NCI-H1417 treated with DMSO at 0.1 percent for 48 hours (cell line): Measurements from ENCODE around the gene KCNIP3.

ENCODE experiments used
- DNase-seq: peaks from one replicate; lab custom pipeline; 2025; lab: John Stamatoyannopoulos, UW

Gene KCNIP3

DNA sequence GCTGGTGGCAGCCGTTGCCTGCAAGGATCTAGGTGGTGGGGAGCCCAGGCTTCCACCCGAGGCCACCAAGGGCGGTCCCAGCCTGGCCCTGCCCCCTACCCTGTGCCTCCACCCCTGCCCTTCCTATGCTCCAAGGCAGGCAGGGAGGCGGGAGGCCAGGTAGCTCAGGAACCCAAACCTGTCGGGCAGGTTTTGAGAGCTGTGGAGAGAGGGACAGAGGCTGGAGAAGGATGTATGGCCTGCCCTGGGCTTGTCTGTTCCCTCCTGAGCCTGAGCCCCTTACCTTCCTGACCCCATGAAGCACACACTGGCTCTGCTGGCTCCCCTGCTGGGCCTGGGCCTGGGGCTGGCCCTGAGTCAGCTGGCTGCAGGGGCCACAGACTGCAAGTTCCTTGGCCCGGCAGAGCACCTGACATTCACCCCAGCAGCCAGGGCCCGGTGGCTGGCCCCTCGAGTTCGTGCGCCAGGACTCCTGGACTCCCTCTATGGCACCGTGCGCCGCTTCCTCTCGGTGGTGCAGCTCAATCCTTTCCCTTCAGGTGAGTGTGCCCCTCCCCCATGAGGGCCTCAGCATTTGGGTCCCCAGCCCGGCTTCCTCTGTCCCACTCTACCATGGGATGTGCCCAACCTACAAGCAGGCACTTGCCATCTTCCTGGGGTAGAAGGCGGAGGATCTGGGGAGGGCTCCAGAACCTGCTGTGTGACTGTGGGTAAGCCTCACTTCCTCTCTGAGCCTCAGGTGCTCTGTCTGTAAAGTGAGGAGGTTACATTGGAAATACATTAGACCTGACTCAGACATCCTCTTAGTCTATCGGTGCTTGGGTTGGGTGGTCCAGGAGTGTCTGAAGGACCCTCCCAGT lies 22.6 kb upstream of the KCNIP3 start, which contains the start of gene PROM2:
Gene PROM2, plus strand, starts transcription at position 159 of the 860 bp plus-strand sequence. Its CDS starts 137 bp downstream, at position 296.
- no peak for DNase-seq

DNA sequence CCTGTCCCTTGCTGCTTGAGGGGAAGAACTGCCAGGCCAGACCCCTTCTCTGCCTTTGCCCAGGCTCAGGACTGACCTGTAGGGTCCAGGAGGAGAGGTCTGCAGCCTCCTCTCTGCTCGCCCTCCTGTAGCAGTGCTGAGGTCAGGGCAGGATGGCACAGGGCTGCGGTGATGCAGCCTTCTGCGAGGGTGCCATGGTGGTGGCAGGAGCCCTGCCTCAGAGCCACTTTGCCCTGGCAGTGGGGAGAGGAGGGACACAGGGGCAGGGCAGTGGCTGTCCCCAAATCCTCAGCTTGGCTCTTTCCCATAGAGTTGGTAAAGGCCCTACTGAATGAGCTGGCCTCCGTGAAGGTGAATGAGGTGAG lies 22.0 kb upstream of the KCNIP3 start:
- no peak for DNase-seq

DNA sequence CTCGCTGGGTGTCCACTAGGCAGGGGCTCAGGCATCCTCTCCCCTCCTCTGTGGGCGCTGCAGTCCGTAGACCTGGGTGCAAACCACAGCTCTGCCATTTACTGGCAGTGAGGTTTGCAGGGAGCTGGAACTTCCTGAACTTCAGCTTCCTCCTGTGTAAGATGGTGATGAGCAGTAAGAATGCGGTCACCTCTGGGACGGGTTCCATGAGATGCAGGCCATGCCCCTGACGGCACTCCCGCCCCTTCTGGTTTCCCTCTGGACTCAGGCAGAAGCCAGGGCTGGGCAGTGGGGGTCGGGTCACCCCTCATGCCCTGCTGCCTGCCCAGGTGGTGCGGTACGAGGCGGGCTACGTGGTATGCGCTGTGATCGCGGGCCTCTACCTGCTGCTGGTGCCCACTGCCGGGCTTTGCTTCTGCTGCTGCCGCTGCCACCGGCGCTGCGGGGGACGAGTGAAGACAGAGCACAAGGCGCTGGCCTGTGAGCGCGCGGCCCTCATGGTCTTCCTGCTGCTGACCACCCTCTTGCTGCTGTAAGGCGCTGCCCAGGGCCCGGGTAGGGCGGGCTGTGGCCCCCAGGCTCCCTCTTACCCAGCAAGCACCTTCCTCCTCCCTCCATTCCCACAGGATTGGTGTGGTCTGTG lies 21.4 kb upstream of the KCNIP3 start:
- DNase-seq: no peak

DNA sequence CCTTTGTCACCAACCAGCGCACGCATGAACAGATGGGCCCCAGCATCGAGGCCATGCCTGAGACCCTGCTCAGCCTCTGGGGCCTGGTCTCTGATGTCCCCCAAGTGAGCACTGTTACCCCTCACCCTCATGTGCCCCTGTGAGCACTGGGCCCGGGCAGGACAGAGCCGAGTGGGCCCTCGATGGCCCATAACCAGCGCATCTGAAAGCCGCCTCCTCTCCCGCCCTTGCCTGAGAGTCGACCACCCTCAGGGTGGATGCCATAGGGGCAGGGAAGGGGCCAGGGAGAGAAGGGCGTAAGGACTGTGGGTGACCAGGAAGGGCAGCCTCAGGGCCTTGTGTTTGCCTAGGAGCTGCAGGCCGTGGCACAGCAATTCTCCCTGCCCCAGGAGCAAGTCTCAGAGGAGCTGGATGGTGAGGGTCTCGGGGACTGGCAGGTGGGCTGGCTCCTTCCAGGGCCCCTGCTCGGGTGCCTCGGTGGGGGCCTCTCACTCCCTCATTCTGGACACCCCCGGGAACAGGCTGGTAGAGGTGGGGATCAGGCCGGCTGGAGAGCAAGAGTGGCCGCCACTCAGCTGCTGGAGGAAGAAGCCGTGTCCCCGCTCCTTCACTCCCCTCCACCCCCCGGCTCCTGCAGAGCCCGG lies 20.8 kb upstream of the KCNIP3 start:
- no peak for DNase-seq

DNA sequence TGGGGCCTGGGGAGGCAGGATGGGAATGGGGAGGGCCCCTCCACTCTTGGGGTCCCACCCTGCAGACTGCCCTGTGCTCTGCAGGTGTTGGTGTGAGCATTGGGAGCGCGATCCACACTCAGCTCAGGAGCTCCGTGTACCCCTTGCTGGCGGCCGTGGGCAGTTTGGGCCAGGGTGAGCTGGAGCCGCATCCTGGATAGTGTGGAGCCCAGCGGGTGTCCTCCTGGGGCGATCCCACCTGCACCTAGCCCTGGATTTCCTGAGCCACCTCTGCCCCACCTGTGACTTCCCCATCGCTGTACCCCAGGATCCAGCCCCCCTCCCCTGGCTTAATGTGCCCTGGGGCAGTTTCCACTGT lies 20.3 kb upstream of the KCNIP3 start:
- DNase-seq: no peak

DNA sequence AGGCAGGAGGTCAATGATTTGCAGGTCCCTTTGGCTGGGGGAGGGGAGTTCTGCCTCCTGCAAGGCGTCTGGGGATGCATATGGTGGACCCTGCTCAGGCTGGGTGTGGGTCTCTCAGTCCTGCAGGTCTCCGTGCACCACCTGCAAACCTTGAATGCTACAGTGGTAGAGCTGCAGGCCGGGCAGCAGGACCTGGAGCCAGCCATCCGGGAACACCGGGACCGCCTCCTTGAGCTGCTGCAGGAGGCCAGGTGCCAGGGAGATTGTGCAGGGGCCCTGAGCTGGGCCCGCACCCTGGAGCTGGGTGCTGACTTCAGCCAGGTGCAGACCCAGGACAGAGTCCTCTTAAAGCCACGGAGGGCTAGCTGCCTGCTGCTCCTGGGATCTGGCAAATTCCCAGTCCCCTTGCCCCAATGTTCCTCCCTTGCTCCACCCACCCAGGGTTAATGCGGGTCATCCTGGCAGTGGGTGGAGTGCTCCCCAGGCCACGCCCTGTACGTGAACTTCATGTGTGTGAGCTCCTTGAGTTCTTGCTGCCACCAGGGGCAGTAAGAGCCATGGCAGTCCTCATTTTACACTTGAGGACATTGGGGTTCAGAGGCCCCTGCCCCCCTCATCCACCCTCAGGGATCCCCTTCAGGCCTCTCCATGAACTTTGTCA lies 19.8 kb upstream of the KCNIP3 start:
- DNase-seq: no peak

DNA sequence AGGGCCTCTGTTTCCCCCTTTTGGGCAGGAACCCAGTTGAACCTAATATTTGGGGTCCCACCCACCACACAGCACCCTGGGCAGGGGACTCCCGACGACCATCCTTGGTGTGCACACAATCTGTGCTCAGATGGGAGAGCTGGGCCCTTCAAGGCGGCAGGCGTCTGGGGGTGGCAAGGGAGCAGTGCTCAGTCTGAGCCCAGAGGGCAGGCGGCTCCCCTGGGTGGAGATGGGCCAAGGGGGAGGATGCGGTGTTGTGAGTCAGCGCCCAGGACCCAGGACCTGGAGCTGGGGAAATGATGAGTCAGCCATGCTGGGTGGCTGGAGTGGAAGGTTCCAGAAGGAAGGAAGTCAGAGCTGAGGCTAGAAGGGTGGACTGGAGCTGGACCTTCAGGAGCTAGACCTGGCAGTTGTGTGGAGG lies 19.1 kb upstream of the KCNIP3 start:
- DNase-seq: no peak

DNA sequence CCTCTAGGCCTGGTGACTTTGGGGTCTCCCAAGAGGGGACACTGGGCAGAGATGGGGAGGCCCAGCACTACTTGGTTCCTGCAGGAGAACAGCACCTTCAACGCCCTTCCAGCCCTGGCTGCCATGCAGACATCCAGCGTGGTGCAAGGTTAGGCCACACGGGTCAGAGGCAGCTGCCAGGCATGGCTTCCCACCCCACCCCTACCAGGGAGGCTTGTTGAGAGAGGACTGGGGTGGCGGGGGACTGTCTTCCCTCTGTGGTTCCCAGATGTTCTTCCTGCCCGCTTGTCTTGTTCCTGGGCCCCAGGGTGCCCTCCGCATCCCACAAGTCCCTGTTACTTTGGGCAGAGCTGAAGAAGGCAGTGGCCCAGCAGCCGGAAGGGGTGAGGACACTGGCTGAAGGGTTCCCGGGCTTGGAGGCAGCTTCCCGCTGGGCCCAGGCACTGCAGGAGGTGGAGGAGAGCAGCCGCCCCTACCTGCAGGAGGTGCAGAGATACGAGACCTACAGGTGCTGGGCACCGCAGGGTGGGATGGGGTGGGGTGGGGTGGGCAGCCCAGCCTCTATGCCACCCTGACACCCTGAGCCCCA lies 18.4 kb upstream of the KCNIP3 start:
- DNase-seq: no peak

DNA sequence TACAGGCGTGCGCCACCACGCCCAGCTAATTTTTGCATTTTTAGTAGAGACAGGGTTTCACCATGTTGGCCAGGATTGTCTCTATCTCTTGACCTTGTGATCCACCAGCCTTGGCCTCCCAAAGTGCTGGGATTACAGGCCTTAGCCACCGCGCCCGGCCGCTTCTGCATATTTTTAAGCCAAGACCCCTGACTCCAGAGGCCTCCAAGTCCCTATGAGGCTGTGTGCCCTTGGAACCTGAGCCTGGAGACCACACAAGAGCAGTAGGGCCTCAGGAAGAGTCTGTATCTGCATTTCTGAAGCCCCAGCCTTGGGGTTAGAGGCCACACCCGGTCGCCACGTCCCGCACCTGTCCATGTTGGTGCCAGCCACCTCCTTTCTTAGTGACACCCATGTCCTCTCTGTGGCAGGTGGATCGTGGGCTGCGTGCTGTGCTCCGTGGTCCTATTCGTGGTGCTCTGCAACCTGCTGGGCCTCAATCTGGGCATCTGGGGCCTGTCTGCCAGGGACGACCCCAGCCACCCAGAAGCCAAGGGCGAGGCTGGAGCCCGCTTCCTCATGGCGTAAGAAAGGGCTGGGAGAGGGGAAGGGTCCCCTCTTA lies 17.6 kb upstream of the KCNIP3 start:
- DNase-seq: no peak

DNA sequence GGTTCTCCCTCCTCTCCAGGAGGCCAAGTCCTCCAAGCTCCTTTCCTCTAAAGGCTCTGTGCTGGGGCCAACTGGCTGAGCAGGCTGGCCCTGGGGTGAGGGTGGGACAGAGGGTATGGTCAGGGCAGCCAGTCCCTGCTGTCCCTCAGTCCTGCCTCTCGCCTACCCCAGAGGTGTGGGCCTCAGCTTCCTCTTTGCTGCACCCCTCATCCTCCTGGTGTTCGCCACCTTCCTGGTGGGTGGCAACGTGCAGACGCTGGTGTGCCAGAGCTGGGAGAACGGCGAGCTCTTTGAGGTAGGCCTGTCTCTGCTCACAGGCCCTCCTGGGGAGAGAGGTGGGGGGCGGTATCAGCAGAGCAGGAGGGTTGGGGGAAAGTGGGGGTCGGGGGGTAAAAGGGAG lies 16.1 kb upstream of the KCNIP3 start:
- DNase-seq: no peak

DNA sequence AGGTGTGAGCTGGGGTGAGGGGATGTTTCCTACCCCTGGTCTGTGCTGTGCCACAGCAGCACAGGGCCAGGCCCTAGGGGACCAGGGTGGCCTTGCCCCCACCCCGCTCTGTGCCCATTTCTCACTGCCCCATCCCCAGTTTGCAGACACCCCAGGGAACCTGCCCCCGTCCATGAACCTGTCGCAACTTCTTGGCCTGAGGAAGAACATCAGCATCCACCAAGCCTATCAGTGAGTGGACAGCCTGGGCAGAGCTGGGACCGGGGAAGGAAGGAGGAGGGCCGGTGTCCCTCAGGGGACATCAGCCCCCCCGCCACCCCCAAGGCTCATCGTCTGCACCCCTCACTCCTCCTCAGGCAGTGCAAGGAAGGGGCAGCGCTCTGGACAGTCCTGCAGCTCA lies 15.4 kb upstream of the KCNIP3 start:
- DNase-seq: no peak

DNA sequence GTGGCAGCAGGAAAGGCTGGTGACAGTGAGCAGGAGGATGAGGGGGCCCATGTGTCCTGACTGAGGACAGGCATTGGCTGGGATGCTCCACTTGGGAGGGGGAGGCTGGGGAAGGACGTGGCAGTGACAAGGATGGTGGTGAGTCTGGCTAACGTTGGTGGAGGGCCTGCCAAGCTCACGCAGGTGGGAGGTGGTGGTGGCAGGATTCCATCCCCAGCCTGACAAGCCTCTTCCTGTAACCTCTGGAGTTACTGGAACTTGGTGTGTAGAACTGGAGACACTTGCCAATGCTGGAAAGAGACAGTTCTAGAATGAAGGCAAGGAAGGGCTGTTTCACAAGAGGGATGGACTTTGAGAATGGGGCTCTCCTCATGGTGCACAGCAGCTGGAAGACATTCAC lies 14.7 kb upstream of the KCNIP3 start:
- no peak for DNase-seq

DNA sequence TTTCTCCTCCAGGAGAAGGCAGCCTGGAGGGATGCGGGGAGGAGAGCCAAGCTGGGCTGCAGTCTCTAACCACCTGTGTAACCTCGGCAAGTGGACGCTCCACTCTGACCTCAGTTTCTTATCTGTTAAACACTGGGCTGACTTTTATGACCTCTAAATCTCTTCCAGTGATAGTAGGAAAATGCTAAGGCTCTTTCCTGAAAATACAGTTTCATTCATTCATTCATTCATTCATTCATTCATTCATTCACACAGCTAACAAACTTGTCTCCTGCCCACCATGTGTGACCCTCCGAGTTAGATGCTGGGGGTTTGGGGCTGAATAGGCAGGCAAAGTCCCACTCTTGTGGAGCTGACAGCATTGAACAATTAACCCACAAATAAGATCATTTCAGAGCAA lies 13.6 kb upstream of the KCNIP3 start:
- DNase-seq: no peak

DNA sequence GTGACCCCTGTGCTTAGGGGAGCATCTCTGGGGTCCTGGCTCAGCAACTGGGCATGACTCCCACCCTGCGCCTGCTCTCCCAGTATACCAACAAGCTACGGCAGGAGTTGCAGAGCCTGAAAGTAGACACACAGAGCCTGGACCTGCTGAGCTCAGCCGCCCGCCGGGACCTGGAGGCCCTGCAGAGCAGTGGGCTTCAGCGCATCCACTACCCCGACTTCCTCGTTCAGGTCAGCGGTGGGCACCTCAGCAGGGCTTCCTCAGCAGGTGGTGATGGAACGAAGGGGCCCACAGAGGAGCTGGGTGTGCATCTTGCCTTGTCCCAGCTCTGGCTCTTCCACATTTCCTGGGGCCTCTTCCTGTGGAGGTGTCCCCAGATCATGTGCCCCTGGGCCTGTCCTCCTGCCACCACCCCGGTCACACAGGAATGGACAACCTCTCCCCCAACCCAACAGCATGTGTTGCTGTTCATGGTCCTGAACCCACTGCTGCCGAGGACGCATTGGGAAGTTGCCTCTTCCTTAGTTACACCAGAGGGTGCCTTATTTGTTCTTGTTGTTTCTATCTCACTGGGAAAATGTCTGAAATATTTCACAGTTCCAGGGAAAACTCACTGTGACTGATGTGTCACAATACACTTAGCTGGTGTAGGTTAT lies 12.1 kb upstream of the KCNIP3 start:
- DNase-seq: no peak

DNA sequence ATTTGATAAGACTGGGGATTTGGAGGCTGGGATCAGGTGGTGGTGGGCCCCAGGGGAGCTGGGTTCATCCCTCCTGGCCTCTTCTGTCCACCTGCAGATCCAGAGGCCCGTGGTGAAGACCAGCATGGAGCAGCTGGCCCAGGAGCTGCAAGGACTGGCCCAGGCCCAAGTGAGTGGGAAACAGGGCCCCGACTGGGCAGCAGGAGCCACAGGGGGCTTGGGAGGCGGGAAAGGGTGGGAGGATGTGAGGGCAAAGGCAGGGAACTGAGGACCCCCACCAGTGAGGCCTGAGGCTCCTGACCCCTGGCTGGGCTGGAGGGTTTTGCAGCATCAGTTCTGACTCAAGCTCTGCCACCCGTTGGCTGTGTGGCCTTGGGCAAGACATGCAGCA lies 11.6 kb upstream of the KCNIP3 start:
- no peak for DNase-seq

DNA sequence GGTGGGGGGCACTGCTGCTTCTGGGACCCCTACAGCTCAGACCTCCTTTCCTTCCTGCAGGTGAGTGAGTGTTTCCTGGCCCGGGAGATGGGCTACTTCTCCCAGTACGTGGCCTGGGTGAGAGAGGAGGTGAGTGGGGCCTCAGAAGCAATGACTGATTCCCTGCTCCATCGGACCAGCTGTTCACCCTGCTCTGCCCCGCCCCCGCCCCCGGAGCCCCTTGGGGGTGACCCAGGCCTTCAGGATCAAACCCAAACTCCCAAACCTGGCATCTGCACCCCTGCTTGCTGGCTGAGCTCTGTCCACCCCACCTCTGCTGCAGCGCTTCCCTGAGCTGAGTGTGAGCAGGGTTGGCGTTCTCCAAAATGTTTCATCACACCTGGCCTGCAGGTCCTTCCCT lies 9.8 kb upstream of the KCNIP3 start:
- no peak for DNase-seq

DNA sequence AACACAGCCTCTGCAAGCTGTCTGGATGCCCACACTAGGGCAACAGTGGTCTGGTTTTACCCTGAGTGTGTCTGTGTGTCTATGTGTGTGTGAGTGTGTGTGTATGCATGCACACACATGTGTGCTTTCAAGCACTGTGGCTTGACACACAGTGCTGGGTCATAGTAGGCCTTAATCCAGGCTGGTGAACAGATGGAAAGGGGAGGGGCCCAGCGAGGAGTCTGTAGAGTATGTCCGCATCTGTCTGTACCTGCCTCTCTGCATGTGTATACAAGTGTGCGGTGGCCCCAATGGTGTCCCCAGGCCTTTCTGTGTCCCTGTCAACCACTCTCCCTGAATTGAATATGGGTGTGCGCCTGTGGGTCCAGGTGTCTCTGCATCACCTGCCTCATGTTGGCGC lies 9.3 kb upstream of the KCNIP3 start:
- DNase-seq: no peak

DNA sequence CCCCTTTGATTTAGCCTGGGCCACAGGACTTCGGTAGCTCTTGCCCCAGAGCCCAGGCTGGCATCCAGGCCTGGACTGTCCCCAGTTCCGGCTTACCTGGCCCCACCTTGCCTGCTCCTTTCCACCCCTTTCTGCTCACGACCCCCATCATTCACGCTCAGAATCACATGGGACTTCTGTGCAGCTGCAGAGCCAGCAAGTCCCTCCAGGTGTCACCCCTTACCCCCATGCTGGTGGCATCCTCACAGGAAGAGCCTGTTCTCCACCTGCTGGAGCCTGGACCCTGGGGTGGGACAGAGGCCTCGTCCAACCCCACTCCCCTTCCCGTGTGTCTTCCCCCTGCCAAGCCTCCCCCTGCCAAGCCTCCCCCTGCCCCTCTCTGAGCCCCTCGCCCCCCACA lies 7.9 kb upstream of the KCNIP3 start:
- no peak for DNase-seq

DNA sequence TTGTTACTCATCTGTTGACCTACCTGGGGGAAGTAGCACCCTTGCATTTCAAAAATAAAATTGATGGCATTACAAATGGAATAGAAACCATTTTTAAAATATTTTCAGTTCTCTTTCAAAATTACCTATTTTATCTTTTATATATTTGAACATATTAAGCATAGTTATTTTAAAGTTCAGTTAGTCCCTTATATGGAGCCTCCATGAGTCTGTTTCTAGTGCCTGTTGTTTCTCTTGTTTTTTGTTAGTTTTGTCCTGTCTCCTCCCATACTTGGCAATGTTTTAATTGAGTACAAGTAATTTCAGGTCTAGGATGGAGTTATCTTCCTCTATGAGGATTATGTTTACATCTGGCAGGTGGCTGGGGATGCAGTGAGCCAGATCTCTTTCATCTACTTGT lies 5.9 kb upstream of the KCNIP3 start:
- DNase-seq: no peak

DNA sequence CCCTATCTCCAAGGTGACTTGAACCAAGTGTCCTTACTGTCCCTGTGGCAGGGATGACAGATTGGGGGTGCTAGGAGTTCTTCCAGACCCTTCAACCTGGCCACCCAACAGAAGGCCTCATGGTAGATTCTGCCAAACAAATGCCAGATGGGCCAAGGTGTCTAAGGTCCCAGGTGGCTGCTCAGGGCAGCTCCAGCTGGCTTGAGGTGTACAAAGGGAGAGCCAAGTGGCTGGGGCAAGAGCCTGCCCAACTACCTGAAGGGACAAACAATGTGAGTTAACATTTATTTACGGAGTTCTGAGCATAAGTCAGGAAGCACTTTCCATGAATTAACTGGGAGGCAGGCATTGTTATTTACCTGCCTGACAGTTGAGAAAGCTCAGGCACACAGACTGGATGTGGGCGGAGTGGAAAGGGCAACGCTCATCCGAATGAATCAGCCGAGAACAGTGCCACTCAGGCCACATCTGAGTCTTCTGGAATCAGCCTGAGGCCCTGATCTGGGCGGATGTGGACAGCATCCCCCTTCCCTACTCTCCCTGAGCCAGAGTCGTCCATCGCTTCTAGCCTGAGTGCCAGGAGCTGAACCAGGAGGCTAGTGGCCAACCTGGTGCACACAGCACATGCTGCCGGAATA lies 4.4 kb upstream of the KCNIP3 start:
- DNase-seq: no peak
